ENCODE results near the gene RELT. TPM values are rescaled to one million over a fixed set of nuclear protein-coding genes. Genes with fewer than 3 reads are reported as not detected.

Gene RELT
- total RNA-seq, 1 donor from 2014 or later = 15.2 TPM

GRCh38 chr11:73398721-73399120 lies 22.5 kb downstream of the RELT start:
- no peak overlapping the region for H3K4me3 Mint-ChIP-seq (ENCODE audit: unreplicated experiment)
- no peak overlapping the region for H3K27ac Mint-ChIP-seq (ENCODE audit: unreplicated experiment)
- peaks cover 4% of the 10 kb centered on the region for H3K4me1 Mint-ChIP-seq (ENCODE audit: unreplicated experiment)
- no peak for DNase-seq (ENCODE audit: low spot score)
- H3K36me3 Mint-ChIP-seq (ENCODE audit: low read depth, unreplicated experiment) = peaks cover 7% of the 10 kb centered on the region
- no peaks in the 10 kb centered on the region for H3K9me3 Mint-ChIP-seq (ENCODE audit: unreplicated experiment)
- no peak for TF ChIP-seq CTCF (IDR thresholded peaks at IDR 0.05; ENCODE audit: unreplicated experiment)
- H3K27me3 Mint-ChIP-seq (ENCODE audit: unreplicated experiment) = peaks cover 11% of the 10 kb centered on the region

- Mint-ChIP-seq H3K27ac (ENCODE audit: unreplicated experiment) (no peak overlapping the region), H3K9me3 (ENCODE audit: unreplicated experiment) (no peaks in the 10 kb centered on the region), H3K4me3 (ENCODE audit: unreplicated experiment) (no peak overlapping the region), H3K4me1 (ENCODE audit: unreplicated experiment) (peaks cover 4% of the 10 kb centered on the region), H3K36me3 (ENCODE audit: low read depth, unreplicated experiment) (peaks cover 7% of the 10 kb centered on the region), H3K27me3 (ENCODE audit: unreplicated experiment) (peaks cover 12% of the 10 kb centered on the region)
- DNase-seq (ENCODE audit: low spot score) = no peak
- no peak for TF ChIP-seq CTCF (IDR thresholded peaks at IDR 0.05; ENCODE audit: unreplicated experiment)
Measured at GRCh38 chr11:73399159-73399590, 23.0 kb downstream of the RELT start.

DNA sequence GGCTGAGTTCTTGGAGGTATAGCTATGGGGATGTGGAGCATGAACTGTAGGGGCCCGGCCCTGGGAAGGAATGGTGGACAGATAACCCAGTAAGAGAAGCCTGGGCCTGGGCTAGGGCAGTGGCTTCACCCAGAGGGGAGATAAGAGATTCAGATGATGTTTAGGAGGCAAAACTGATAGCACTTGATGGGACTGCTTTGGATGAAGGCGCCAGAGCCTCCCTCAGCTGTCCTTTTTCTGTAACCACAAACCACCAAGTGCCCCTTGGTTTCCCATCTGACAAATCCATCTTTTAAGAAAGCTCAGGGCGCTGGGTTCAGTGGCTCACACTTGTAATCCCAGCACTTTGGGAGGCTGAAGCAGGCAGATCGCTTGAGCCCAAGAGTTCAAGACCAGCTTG lies 23.4 kb downstream of the RELT start:
- peaks cover 7% of the 10 kb centered on the region for H3K36me3 Mint-ChIP-seq (ENCODE audit: low read depth, unreplicated experiment)
- H3K4me3 Mint-ChIP-seq (ENCODE audit: unreplicated experiment) = no peak overlapping the region
- no peak for DNase-seq (ENCODE audit: low spot score)
- no peaks in the 10 kb centered on the region for H3K9me3 Mint-ChIP-seq (ENCODE audit: unreplicated experiment)
- no peak for TF ChIP-seq CTCF (IDR thresholded peaks at IDR 0.05; ENCODE audit: unreplicated experiment)
- H3K4me1 Mint-ChIP-seq (ENCODE audit: unreplicated experiment) = peaks cover 4% of the 10 kb centered on the region
- no peak overlapping the region for H3K27ac Mint-ChIP-seq (ENCODE audit: unreplicated experiment)
- peaks cover 11% of the 10 kb centered on the region for H3K27me3 Mint-ChIP-seq (ENCODE audit: unreplicated experiment)

GRCh38 chr11:73400293-73400692 lies 24.1 kb downstream of the RELT start:
- Mint-ChIP-seq H3K27me3 (ENCODE audit: unreplicated experiment) (peaks cover 9% of the 10 kb centered on the region), H3K36me3 (ENCODE audit: low read depth, unreplicated experiment) (peaks cover 10% of the 10 kb centered on the region), H3K4me3 (ENCODE audit: unreplicated experiment) (no peak overlapping the region), H3K9me3 (ENCODE audit: unreplicated experiment) (no peaks in the 10 kb centered on the region), H3K27ac (ENCODE audit: unreplicated experiment) (no peak overlapping the region), H3K4me1 (ENCODE audit: unreplicated experiment) (peaks cover 4% of the 10 kb centered on the region)
- TF ChIP-seq CTCF (IDR thresholded peaks at IDR 0.05; ENCODE audit: unreplicated experiment) = no peak
- no peak for DNase-seq (ENCODE audit: low spot score)

DNA sequence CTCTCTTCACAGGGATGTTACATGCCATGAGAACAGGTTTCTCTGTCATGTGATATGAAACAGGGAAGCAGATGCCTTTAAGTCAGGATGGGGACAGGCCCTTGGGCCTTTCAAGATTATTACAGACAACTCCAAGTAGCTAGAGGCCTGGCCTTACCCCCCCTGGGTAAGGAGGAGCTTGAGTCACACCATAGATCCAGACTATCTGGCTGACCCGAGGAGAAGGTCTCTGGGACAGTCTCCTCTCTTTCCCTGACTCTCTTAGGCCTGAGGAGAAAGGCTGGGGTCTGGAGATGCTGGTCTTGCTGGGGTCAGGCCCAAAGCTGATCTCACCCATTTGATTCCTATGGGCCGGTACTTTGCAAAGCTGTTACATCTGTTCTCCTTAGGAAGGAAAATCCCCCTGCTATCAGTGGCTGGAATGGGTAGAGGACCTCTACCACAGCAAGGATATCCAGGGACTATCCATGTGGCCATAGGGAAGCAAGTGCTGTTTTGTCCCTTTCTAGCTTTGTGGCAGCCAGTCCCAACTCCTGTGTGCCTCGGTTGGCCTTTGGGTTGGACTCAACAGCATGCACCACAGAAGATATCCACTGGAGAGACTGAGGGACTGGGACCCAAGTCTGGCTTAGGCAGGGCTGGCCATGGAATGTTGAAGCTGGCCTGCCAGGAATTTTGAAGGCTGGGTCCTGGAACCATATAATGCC lies 25.2 kb downstream of the RELT start:
- no peak for TF ChIP-seq CTCF (IDR thresholded peaks at IDR 0.05; ENCODE audit: unreplicated experiment)
- H3K36me3 Mint-ChIP-seq (ENCODE audit: low read depth, unreplicated experiment) = peaks cover 10% of the 10 kb centered on the region
- peaks cover 9% of the 10 kb centered on the region for H3K27me3 Mint-ChIP-seq (ENCODE audit: unreplicated experiment)
- no peak overlapping the region for H3K27ac Mint-ChIP-seq (ENCODE audit: unreplicated experiment)
- no peak for DNase-seq (ENCODE audit: low spot score)
- H3K9me3 Mint-ChIP-seq (ENCODE audit: unreplicated experiment) = no peaks in the 10 kb centered on the region
- H3K4me3 Mint-ChIP-seq (ENCODE audit: unreplicated experiment) = no peak overlapping the region
- peaks cover 4% of the 10 kb centered on the region for H3K4me1 Mint-ChIP-seq (ENCODE audit: unreplicated experiment)

All from endothelial cell (in vitro differentiated cells).